ENCODE measurements around the gene FHIT.
A peak's percentile ranks its signal among the peaks of the same experiment; 100 is the strongest.

FHIT gene

DNA sequence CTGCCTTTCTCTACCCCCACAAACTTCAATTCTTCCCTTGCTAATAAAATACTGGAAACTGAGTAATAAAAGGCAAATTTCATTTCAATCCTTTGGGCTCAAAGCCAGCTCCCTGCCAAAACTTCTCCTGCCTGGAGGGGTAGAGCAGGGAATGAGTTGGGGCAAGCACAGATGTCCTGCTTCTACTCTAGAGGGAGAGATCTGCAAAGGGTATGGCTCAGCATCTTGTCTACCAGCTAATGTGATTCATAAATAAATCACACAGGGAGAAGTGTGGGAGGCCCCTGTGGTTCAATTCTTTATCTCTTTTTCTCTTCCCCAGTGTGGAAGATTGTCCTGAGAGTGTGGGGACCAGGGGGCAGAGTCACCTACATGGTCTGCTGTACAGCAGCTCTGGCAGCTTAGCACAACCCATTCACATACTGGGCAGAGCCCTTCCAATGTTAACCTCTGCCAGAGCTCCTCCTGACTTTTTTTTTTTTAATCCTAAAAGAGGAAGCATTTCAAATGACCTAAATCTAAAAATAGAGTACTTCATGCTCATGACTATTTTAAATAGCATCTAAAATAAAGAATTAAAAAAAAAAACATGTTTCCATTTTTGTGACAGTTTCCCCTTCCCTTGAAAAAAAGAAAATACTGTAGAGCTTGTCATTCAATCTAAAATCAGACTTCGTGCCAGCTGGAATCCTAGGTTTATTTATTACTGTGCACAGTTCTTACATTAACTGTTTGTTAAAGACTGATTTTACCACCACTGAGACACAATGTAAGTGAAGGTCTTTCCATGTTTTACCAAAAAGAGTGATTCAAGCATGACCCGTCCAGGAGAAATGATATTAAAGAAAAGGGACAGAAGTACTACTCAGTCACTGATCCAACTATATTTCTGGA is 1117.7 kb downstream of the FHIT start:
- DNase-seq = no peak

DNA sequence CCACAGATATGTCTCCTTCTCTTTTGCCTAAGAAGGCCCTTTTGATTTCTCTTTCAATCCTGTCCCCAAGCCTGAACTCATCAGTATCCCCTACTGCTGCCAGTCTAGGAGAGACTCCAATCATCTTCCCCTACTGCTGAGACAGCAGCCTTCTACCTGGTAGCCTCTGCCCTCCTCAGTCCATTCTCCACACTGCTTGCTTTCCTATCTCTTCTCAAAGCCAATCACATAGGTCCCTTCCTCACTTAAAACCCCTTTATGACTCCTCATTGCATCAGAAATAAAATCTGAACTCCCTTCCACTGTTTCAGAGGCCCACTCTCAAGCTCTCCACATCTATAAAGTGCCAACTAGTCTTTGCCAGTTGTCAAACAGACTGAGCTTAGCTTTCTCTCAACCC is 1119.6 kb downstream of the FHIT start:
- no peak for DNase-seq

DNA sequence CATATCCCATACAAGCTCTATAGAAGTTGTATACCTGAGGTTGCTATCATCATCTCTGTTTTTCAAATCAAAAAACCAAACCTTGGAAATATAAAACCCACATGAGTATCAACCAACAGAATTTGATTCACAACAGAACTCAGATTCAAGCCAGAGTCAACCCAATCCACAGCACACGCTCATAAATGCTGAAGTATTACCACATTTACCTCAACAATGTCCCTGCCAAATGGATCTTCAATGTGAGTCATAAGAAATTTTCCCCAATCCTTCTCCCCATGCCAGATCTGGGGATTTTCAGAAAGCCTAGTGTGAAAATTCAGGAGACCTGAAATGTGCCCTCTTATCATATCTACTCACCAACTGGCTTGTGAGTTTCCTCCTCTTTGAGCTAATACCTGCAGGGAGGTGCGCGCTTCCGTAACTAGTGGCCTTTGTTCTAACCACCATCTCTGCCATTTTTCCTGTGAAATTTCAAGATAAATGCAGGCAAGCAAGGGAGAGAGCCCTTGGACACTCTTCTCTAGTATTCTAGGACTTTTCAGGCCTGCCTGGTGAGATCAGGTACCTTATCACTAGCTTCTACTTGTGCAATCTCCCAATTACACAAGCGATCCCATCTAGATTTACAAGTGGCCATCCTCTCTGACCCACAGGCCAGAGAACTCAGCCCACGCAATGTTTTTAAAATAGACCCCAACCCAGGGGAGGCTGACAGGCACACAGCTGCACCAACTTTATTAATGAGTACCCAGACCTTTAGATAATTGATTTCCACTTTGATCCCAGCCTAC is 1124.5 kb downstream of the FHIT start:
- no peak for DNase-seq

DNA sequence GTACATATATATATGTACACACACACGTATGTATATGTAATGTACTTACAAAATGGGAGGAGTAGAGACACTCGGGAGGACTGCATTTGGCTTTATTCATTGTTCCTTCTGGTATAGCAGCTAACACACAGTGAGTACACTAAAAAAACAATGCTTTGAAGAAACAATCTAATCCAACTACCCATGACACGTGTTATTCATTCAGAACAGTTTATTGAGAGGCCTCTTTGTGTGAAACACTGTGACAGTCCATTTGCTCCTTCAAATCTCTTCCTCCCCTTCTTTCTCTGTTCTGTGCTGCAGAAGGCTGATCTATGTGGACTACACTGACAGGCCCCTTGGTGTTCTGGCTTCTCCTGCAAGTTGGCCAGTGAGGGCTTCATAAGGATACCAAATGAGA is 1125.6 kb downstream of the FHIT start:
- no peak for DNase-seq

DNA sequence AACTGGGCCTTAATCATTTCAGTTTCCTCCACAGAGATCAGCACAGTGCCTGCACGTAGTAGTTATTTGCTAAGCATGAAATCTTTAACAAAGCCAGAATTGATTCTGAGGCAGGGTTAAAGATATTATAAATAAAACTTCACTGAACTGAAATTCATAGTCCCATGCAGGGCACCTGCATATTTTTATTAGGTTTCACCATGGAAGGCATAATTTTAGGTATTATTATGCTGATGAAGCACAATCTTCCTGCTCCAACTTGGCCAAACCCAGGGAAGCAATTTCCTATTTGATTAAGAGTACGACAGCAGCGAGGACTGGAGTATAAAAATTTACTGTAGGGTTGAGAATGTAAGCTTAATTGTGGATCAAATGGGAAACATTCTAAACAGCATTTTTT is 1131.0 kb downstream of the FHIT start:
- DNase-seq = no peak

DNA sequence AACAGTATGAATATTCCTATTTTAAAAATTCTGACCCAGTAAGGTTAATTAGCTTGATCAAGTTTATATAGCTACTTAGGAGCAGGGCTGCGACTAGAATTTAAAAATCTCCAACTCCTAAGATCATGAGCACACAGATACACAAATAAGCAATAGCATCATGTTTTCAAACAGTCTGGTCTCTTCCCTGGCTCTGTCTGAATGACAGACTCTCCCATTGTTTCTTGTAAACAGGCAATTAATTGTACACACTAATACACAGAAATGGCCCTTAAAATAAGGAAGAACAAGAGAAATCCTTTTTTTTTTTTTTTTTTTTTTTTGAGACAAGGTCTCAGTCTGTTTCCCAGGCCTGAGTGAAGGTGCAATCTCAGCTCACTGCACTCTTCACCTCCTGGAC is 1137.1 kb downstream of the FHIT start:
- no peak for DNase-seq

DNA sequence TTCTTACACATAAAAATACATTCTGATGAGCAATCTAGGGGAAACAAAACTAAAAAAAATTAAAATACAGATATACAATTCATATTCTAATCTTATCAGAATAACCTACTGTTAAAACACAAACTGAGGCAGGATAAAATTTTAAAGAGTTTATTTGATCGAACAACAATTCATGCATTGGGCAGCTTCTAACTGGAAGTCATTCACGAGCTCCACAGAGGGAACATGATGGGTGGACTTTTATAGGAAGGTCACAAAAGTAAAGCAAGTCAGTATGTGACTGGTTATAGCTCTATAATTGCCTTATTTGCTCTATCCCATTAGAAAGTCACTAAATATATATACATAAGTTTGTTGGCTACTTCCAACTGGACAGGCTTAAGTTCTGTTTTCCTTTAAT is 1144.0 kb downstream of the FHIT start:
- DNase-seq = no peak

DNA sequence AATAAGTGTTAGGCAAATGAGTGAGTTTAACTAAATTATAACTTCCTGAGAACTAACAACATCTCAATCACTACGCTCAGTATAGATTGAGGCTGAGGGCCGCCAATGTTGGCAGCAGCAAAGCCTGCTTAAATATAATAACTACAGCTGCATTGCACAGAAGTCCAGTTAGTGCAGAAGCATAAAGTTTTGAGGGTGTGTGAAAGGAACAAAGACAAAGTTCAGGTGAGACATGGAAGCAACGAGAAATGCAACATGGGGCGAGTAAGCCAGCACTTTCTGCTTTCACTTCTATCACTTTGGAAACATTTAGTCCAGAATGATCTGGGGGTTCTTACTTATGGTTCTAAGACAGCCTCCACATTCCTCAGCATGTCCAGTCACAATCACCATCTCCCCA is 1149.1 kb downstream of the FHIT start:
- DNase-seq = no peak

DNA sequence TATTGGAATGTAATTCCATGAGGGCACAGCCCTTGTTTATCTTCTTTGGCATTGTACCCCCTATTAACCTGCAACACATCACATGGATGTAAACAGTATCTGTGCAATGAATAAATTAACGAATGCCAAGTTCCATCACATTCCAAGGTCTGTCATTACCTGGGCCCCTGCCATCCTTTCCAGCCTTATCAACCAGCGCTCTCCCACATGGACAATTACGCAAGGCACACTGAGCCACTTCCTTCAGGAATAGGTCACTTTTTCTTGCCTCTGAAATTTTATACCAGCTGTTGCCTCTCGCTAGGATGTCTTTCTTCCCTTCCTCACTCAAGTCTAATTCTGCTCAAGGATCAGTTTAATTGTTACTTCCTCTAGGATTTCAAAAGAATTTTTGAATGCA is 1149.6 kb downstream of the FHIT start:
- no peak for DNase-seq

DNA sequence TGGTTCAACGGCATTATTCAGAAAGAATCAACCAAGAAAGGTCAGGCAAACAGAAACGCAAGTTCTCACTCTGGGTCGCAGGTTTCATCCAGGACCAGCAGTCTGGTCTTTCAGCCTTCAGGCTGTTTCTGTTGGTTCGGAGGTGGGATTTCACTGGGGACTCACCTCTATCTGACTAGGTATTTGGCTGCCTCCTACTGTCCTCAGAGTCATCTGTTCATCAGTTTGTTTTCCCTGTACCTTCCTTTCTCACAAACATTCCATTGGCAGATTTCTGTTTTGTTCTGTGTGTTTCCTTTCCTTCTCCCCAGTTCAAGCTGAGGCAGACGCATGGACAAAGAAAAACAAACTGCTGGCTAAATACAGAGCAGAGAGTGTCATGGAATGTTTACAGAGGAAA is 1154.8 kb downstream of the FHIT start:
- no peak for DNase-seq

DNA sequence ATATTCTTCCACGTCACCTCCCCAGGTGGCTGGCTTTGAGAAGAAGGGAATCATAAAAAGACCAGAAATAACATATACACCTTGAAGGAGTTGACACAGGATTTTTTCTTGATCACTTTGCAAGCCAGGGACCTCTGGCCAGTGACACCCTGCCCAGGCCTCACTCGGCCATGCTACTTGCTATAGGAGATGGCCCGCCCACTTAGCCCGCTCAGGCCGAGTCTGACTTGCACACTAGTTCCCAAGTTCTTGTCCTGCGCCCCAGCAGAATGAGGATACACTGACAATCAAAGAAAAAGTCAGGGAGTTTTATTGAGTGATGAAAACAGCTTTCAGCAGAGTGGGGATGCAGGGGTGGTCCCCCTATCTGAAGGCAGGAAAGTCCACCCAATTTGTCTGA is 1155.3 kb downstream of the FHIT start:
- no peak for DNase-seq

DNA sequence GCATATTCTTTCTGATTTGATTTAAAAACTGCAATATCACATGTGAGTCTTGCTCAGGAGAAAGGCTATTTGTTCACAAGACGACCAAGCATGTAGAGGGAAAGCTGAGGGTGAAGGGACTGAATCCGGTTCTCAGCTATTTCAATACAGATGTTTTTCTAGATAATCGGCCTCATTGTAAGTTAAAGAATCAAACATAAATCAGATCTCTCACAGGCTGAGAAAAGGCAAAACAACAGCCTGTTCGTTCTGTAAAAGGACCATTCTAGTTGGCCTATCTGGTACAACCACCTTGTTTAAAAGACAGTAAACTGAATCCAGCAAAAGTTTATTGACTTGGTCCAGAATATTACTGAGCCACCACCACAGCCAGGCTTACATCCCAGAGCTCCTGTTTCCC is 1155.7 kb downstream of the FHIT start:
- no peak for DNase-seq

DNA sequence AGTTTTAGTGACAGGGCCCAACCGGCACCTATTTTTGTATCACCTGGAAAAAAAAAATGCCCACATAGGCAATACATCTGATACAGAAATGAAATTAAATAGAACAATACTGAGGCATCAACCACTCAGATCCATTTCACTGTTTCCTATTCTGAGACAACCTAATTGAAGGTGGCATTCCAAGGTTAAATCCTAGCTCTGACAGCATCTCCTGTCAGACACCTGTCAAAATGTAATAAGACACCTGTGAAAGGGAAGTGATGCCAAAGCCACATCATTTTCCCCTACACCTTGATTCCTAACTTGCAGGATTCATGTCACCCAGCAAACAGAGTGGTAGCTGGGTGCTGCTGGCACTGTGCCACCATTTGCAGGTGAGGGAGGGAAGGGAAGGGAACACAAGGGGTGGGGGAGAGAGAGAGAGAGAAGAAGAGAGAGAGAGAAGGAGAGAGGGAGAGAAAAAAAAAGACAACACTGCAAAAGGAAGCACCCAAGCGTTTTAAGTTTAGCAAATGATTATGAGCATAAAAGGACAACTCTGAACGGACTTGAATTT is 1156.8 kb downstream of the FHIT start:
- DNase-seq = no peak

DNA sequence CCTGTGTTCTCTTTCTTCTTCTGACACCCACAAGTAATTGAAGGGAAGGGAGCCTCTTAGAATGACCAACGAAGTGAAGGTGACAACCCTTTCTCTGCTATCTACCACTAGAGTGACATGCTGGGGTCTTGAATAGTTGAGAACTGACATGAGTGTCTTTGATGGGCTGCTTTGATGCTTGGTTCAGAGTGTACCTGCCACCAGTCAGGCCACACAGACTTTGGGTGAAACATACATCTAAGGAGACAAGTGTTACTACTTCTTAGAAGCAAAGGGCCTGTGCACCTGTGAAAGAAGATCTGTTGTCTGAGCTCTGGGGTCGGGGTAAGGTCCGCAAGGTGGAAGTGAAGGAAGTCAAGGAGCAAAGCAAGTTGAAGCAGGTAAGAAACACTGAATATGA is 1160.7 kb downstream of the FHIT start:
- no peak for DNase-seq

DNA sequence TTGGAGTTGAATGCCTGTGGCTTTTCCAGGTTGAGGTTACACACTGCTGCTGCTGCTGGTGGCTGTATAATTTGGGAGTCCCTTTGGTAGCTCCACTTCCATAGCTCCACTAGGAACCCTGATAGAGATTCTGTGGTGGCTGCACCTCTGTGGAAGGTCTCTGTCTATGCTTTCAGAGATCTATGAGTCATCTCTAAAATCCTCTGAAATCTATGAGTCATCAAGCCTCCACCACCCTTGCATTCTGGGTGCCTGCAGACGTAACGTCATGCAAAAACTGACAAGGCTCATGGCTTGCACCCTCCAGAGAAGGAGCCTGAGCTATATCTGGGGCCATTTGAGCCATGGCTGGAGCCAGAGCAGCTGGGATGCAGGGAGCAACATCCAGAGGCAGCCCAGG is 1164.4 kb downstream of the FHIT start:
- peak; percentile 14 to 60 for DNase-seq

DNA sequence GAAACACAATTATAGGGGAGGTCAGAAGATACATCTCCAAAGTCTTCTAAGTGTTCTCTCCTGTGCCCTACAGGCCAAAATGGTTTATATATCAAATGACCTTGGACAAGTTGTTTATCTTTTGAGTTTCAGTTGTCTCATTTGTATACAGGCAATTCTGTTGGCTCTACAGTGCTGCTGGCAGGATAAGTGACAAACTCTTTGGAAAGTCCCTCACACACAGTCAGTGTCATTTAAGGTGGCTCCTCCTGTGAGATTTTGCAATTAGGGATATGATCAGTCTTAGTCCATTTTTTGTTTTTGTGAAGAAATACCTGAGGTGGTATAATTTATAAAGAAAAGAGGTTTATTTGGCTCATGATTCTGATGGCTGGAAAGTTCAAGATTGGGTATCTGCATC is 1165.6 kb downstream of the FHIT start:
- DNase-seq = no peak

DNA sequence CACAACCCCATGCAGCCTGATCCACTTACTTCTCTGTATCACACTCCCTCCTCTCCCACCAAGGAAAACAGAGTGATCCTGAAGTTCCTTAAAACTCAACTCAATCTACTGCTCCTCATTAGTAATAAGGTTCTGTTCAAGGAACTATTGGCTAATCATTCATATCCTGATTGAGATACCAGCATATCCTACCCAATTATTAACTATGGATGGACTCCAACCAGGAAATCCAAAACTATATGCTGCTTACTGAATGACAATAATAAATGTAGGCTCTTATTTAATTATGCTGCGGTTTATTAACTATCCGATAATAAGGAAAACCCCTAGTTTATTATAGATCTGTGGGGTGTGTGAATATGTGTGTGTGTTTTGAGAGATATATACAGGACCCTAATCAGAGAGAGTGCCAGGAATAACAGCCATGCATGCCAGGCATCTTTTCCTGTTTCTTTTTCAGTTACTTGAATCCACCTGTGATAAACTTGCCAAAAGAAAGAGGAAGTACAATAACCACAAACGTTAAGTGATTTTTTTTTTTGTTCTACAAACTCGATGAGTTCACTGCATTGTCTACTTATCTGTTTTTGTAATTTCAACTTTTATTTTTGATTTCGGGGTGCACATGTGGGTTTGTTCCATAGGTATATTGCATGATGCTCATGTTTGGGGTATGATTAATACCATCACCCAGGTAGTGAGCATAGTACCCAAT is 1169.7 kb downstream of the FHIT start:
- no peak for DNase-seq

DNA sequence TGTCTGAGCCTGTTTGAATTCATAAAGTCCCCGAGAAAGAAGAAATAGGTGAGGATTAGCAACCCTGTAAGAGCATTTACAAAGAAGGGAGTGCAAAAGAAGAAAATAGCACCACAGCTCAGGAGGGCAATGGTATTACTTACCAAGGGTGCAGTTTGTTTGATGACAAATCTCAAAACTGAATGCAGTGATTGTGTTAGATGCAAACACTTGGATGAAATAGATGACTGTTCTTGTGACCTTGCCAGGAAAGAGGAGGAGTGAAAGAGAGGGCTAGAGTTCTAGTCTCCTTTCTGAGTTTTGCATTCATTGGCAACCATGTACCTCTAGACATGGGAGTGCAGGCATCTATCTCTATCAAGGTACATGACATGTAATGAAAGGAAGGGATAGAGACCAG is 1170.6 kb downstream of the FHIT start:
- no peak for DNase-seq

DNA sequence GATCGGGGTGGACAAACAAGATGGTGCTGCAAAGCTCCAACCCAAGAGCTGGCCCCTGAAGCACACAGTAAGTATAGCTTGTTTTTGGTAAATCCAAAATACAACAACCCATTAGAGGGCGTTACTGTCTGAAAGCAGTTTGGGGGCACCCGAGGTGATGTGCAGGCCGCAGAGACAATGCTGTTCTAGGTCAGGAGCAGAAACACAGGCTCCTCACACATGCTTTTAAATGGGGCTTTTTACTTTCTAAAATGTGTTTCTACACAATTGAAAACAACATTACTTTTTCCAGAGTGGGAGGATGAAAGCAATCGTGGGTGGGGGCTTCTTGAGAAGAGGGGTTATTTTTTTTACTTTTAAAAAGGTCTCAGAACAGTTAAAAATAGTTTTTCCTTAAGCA is 1172.2 kb downstream of the FHIT start:
- DNase-seq = peak; percentile 21 to 57

DNA sequence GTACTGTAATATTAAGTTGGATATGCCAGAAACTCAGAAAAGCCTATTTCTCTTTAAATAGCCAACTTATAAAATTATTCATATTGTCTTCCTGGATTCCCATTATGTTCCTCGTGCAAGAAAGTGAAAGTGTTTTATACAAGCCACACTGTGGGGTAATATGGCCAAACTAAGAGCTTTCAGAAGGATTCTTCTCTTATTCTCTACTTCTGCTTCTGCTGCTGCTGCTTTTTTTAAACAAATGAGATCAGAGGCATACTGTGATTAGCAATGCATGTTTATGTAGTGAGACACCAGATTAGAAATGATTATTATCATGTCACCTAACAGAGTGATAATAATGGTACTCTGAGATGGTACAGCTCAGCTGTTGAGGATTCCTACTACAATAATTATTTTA is 1174.9 kb downstream of the FHIT start:
- DNase-seq = no peak

DNA sequence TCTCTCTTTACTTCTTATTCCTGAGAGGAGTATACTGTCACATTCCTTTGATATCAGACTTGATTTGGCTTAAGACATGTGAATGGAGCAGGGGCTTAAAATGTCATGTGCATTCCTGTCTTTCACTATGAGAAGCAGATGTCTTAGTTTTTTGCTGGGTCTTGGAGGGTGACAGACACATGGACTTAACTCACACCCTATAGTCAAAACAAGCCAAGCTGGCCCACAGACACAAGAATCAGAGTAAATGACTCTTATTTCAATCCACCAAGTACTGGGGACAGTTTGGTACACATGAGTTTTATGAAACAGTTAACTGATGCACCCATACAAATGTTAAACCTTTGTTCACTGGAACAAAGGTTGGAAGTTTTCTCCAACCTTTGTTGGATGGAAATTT is 1177.3 kb downstream of the FHIT start:
- no peak for DNase-seq

DNA sequence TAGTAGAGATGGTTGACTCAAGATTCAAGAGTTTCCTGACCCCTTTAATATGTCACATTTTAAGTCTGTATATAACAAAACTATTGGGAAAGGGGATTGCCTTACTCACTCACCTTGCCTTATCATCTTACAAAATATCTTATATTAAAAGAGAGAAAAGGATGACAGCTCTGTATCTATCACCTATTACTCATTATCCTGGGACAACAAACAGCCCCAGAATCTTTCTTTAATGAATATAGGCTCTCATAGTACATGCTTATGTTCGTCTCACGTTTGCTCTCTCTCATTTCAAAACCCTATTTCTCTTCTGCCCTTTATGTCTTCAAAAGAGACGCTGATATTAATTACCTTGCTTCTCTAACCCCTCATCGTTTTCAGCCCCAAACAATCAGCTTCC is 1178.0 kb downstream of the FHIT start:
- DNase-seq = no peak

DNA sequence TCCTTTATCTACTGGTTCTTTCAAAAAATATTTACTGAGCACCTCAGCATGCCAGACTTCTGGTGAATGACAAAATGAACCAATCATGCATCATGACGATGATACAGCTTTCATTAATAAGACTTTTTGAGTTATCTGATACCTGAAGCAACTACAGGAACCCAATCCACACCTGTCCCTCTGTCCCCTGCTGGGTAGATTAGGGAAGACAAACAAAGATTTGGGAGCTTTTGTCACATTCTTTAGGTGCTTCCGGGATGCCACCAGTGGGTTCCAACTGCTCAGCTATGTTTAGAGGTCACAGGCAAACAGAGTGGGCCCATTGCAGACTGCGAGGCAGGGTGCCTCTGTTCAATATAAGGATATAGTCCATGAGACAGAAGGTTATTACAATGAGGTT is 1180.9 kb downstream of the FHIT start:
- no peak for DNase-seq
